SK-N-MC (cell line): ENCODE data around the gene TMEM129.

ENCODE experiments used
- EZH2 ChIP-seq: fragments of 200-600 bp; sonication (generic); IDR thresholded peaks from one replicate; pipeline ENCODE4 v1.6.1; 2017; ENCODE audit warnings: antibody characterized with exemption
- FOXP2 ChIP-seq: optimal IDR thresholded peaks from 2 replicates; pipeline ENCODE3; 2011; ENCODE audit warnings: mild to moderate bottlenecking, moderate library complexity; ENCODE audit not compliant: insufficient read depth; ENCODE audit errors: extremely low read length, control extremely low read depth
- POLR2AphosphoS5 ChIP-seq: IDR thresholded peaks from 2 replicates; pipeline ENCODE4 v1.6.1; 2012; ENCODE audit warnings: mild to moderate bottlenecking, low read depth, low read length, borderline replicate concordance

DNA sequence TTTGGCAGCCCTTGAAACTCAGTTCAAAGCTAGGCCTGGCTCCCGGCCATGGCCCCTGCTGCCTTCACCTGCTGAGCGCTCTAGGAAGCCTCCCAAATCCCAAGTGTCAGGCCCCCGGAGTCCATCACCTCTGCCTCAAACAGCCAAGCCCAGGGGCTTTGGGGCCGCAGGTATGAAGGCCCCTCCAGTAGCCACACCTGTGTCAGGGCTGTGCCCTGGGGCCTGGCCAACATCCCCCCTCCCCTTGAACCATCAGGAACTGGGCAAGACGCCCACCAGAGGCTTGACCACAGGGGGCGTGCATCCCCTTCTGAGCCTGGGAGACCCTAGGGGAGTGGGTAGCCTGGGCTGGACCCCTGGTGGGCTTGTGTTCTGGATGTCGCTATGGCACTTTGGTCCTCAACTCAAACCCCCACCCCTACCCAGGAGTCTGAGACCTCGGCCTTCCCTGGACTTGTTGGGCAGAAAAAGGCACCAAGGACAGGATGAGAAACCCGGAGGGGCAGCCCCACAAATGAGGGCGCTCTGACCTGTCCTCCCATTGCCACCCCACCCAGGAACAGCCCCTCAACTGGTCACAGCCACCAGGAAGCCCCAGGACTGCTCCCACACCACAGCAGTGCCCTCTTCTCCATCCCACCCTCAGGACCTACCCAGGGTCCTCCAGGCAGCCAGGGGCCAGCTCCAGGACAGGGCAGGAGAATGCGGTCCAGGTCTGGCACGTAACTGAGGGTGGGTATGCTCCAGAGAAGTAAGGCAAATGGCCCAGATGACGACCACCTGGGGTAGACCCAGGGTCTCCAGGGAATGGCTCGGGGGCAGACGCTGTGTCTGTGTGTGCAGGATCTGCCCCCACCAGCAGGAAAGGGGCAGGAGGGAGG is 4.8 kb downstream of the TMEM129 start:
- no peak for TF ChIP-seq POLR2AphosphoS5
- TF ChIP-seq EZH2 = no peak
- no peak for TF ChIP-seq FOXP2
